Spleen (tissue), 7 donors: ENCODE results near the gene PCTP.

Experiments
- CTCF ChIP-seq, 11 experiments: fragments of 200-600 bp in 7 of 11; fragments of 450-650 bp in 4 of 11; sonication (generic) in 4 of 11; IDR thresholded peaks in 8 of 11; conservative IDR thresholded peaks in 3 of 11; 1 replicate in 7 of 11; 2 replicates in 4 of 11; pipeline versions ENCODE4 v1.4.0 to v1.8.0; 2016 to 2021; ENCODE audit warnings: antibody characterized with exemption in 11 of 11, inconsistent platforms in 4 of 11, mild to moderate bottlenecking in 1 of 11
- POLR2A ChIP-seq, 3 donors: fragments of 450-650 bp; IDR thresholded peaks; one replicate each; pipeline ENCODE4 v1.5.1; 2017; ENCODE audit warnings: antibody characterized with exemption in 3 of 3, mild to moderate bottlenecking in 1 of 3
- POLR2AphosphoS5 ChIP-seq, 3 donors: sonication (generic); formaldehyde crosslinking; IDR thresholded peaks; one replicate each; pipeline ENCODE4 v1.5.1; 2017; ENCODE audit warnings: antibody characterized with exemption in 3 of 3
- donor health status: DM: no; HTN: no; CAD: no; lungs with moderate emphysema.
- donor health status: DM: no; HTN: no; CAD: no.
- donor health status: DM: no; HTN: no; CAD: no.

- TF ChIP-seq POLR2AphosphoS5 (IDR thresholded peaks at IDR 0.05) (no peak), CTCF (IDR thresholded peaks at IDR 0.05 in 8 of 11, conservative IDR thresholded peaks at IDR 0.05 in 3 of 11) (peak in 10 of 11 experiments; percentile 5 to 62 (median 40)), POLR2A (IDR thresholded peaks at IDR 0.05) (no peak)
These were observed 19.5 kb downstream of the PCTP start for GRCh38 chr17:55770196-55770870.
